Measurements from ENCODE around the gene ZMIZ1. TPM values are rescaled to one million over a fixed set of nuclear protein-coding genes. Genes with fewer than 3 reads are reported as not detected.

ZMIZ1 gene
- total RNA-seq, 1 donor from 2014 or later, result 173 TPM

DNA sequence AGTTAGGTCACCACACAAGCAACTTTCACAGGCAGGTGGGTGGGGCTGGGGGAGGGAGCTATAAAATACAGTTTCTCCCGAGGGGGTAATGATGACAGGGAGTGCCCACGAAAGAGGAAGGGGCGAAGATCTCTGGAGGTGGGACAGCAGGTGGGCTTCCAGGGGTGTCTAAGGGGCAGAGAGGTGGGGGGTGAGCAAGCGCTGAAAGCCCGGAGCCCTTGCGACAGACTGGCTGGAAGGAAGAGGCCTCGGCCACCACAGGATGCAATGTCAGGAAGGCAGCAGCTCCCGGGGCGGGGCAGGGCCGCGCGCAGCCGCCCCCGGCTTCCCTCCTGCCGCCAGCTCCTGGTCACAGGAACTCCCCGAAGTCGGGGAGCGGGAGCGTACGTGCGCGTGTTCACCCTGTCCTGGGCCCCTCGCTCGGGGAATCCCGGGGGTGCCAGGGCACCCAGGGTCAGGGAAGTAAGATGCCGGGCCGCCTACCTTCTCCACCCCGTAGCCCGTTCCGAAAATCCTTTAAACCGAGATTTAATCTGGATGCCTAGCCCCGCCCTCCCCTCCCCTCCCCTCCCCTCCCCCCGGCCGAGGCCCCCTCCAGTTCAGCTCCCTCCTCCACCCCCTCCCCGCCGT, 173.3 kb downstream of the ZMIZ1 start:
- Mint-ChIP-seq H3K9me3 (no peaks in the 10 kb centered on the region), H3K4me1 (peaks cover 74% of the 10 kb centered on the region), H3K4me3 (peak overlapping the region; percentile 66), H3K27ac (peak overlapping the region; percentile 64), H3K27me3 (ENCODE audit: low read depth) (no peaks in the 10 kb centered on the region), H3K36me3 (no peaks in the 10 kb centered on the region)
- DNase-seq (ENCODE audit: low spot score in 2 of 2, unreplicated experiment in 2 of 2), result no peak
- TF ChIP-seq, protein P1, sequence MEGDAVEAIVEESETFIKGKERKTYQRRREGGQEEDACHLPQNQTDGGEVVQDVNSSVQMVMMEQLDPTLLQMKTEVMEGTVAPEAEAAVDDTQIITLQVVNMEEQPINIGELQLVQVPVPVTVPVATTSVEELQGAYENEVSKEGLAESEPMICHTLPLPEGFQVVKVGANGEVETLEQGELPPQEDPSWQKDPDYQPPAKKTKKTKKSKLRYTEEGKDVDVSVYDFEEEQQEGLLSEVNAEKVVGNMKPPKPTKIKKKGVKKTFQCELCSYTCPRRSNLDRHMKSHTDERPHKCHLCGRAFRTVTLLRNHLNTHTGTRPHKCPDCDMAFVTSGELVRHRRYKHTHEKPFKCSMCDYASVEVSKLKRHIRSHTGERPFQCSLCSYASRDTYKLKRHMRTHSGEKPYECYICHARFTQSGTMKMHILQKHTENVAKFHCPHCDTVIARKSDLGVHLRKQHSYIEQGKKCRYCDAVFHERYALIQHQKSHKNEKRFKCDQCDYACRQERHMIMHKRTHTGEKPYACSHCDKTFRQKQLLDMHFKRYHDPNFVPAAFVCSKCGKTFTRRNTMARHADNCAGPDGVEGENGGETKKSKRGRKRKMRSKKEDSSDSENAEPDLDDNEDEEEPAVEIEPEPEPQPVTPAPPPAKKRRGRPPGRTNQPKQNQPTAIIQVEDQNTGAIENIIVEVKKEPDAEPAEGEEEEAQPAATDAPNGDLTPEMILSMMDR (IDR thresholded peaks at IDR 0.05; ENCODE audit: unreplicated experiment), result no peak

DNA sequence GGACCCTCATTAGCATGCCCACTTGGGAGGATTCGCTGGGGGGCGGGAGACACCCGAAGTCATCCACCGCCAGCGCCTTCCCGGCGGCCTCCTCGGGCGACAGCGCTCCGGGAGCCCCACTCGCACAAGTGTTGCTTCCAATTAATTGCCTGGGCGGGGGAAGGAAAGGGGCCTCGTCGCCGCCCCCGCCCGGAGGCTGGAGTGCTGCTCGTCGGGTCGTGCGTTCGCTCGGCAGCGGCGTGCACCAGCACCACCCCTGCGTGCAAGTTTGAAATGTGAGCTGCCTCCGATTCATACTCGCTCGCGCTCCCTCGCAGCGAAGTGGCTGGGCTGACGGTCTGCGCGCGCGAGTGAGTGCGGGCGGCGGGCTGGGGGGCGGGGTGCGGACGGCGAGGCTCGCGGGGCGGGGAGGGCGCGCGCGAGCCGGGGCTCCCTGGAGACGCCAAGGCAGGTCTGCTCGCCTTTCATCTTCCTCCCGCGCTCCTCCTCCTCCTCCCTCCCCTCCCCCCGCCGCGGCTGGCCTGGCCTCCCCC, 173.9 kb downstream of the ZMIZ1 start:
- Mint-ChIP-seq H3K36me3 (no peaks in the 10 kb centered on the region), H3K9me3 (no peaks in the 10 kb centered on the region), H3K27me3 (ENCODE audit: low read depth) (no peaks in the 10 kb centered on the region), H3K4me1 (peaks cover 68% of the 10 kb centered on the region), H3K27ac (no peak overlapping the region), H3K4me3 (peak overlapping the region; percentile 64)
- TF ChIP-seq, protein P1 (IDR thresholded peaks at IDR 0.05; ENCODE audit: unreplicated experiment), result no peak
- DNase-seq (ENCODE audit: low spot score in 2 of 2, unreplicated experiment in 2 of 2), result peak; percentile 53 to 75

DNA sequence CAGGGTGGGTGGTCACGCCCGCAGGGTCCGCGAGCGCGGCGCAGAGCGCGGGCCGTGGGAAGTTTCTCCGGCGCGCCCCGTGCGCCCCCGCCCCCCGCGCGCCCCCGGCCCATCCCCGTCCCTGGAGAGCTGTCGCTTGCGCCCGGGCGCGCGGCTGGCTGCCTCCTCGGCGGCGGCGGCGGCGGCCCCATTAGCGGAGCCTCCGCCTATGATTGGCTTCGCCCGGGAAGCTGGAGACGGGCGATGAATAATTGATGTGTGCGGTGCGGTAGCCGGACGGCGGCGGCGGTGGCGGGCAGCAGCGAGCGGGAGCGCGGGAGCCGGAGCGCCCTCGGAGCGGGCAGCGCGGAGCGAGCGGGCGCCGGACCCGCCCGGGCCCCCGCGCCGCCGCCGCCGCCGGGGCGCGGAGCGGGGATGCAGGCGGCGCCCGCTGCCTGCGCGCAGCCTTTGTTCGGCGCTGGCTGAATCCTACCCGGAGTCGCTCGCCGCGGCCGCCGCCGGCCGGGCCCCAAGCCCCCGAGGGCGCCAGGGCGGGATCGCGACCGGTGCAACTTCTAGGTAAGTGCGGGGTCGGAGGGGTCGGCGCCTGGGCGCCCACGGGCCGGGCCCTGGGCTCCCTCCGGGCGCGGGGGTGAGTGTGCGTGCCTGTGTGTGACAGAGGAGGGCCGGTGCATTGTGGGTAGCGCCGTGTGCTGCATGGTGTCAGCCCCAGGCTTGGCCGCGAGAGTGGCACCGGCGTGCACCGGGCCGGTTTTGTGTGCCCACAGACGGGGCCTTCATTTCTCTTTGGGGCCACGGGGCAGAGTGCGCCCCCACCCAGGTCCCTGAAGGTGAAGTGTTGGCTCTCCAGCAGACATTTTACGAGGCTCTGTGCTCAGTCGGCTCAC, 174.7 kb downstream of the ZMIZ1 start:
- Mint-ChIP-seq H3K4me1 (peaks cover 67% of the 10 kb centered on the region), H3K27ac (peak overlapping the region; percentile 73), H3K9me3 (no peaks in the 10 kb centered on the region), H3K36me3 (no peaks in the 10 kb centered on the region), H3K4me3 (peak overlapping the region; percentile 65), H3K27me3 (ENCODE audit: low read depth) (no peaks in the 10 kb centered on the region)
- DNase-seq (ENCODE audit: low spot score in 2 of 2, unreplicated experiment in 2 of 2), result peak in 1 of 2 experiments; percentile 65
- TF ChIP-seq, protein P1 (IDR thresholded peaks at IDR 0.05; ENCODE audit: unreplicated experiment), result no peak

DNA sequence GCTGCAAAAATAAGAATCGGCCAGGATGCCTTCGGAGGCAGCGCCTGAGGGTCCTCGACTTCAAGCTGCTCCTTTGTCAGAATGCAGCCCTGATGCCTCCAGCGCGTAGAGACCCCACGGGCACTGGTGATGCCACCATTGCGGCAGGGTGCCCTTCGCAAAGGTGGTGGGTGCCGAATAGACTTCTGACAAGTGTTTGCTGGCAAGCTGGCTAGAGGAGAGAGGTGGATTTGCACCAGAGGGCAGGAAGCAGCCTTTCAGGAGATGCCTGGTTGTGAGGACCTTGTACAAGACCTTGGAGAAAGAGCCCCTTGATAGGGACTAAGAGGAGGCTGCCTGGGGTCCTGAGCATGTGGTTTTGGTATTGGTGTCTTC, 175.3 kb downstream of the ZMIZ1 start:
- peak overlapping the region; percentile 73 for H3K27ac Mint-ChIP-seq
- no peak for DNase-seq (ENCODE audit: low spot score in 2 of 2, unreplicated experiment in 2 of 2)
- no peaks in the 10 kb centered on the region for H3K27me3 Mint-ChIP-seq (ENCODE audit: low read depth)
- TF ChIP-seq, protein P1 (IDR thresholded peaks at IDR 0.05; ENCODE audit: unreplicated experiment), result no peak
- H3K36me3 Mint-ChIP-seq, result no peaks in the 10 kb centered on the region
- peak overlapping the region; percentile 65 for H3K4me3 Mint-ChIP-seq
- no peaks in the 10 kb centered on the region for H3K9me3 Mint-ChIP-seq
- H3K4me1 Mint-ChIP-seq, result peaks cover 61% of the 10 kb centered on the region

DNA sequence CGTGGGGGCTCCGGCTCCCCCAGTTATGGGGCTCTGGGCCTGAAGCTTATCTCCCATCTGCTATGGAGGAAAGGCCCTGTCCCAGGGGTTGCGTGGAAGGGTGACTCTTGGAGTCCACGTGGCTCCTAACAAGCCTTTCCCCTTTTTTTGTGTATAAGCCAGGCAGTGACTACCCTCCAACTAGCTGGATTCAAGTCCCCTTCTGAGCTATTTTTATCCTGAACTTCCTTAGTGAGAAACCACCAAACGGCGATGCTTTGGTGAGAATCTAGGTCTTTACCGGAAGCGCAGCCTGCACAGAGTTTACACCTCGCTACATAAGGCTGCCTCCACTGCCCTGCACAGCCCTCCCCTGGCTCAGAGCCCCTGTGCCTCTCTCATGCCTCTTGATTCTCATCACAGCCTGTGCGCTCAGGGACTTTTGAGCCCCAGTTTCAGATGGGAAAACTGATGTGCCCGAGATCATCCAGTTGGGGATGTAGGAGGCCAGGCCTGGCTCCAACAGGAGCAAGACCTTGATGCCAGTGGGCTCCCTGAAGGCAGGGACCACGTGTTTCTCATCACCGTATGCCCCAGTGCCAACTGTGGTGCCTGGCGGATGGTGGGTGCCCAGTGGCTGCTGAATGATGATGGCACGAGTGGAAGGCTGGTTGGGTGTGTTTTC, 176.2 kb downstream of the ZMIZ1 start:
- Mint-ChIP-seq H3K27ac (no peak overlapping the region), H3K36me3 (no peaks in the 10 kb centered on the region), H3K4me3 (peak overlapping the region; percentile 65), H3K9me3 (no peaks in the 10 kb centered on the region), H3K27me3 (ENCODE audit: low read depth) (no peaks in the 10 kb centered on the region), H3K4me1 (peaks cover 54% of the 10 kb centered on the region)
- TF ChIP-seq, protein P1 (IDR thresholded peaks at IDR 0.05; ENCODE audit: unreplicated experiment), result no peak
- no peak for DNase-seq (ENCODE audit: low spot score in 2 of 2, unreplicated experiment in 2 of 2)

All from mesothelial cell of epicardium (in vitro differentiated cells).